HEK293T (cell line): ENCODE results near the gene SLC10A1.

Experiments
- CTCF ChIA-PET: fragments of 350-600 bp; formaldehyde crosslinking; extraction: SDS; loops from one replicate; lab custom pipeline; 2021; ENCODE audit warnings: antibody characterized with exemption, inconsistent platforms; lab: Yijun Ruan, JAX
- POLR2A ChIA-PET: fragments of 350-600 bp; formaldehyde crosslinking; extraction: SDS; loops from one replicate; lab custom pipeline; 2020; ENCODE audit warnings: antibody characterized with exemption, inconsistent platforms; lab: Yijun Ruan, JAX
- DNase-seq: peaks from one replicate; pipeline ENCODE4 v3.0.0; 2012; ENCODE audit warnings: mixed read lengths; ENCODE audit errors: extremely low spot score
- ARNT ChIP-seq: fragments of 450-650 bp; IDR thresholded peaks from 2 replicates; pipeline ENCODE4 v1.6.1; 2017; ENCODE audit warnings: mild to moderate bottlenecking
- BHLHE40 ChIP-seq: fragments of 450-650 bp; IDR thresholded peaks from 2 replicates; pipeline ENCODE4 v1.6.1; 2016; ENCODE audit warnings: mild to moderate bottlenecking, moderate library complexity, borderline replicate concordance
- CTBP1 ChIP-seq: fragments of 450-650 bp; IDR thresholded peaks from 2 replicates; pipeline ENCODE4 v1.6.1; 2016; ENCODE audit warnings: borderline replicate concordance
- ELF4 ChIP-seq: fragments of 450-650 bp; IDR thresholded peaks from 2 replicates; pipeline ENCODE4 v1.6.1; 2017; ENCODE audit warnings: antibody characterized with exemption
- FOXA1 ChIP-seq: fragments of 450-650 bp; IDR thresholded peaks from 2 replicates; pipeline ENCODE4 v1.6.1; 2016; ENCODE audit warnings: mild to moderate bottlenecking
- FOXK2 ChIP-seq: fragments of 450-650 bp; IDR thresholded peaks from 2 replicates; pipeline ENCODE4 v1.6.1; 2016; ENCODE audit warnings: mild to moderate bottlenecking
- FOXM1 ChIP-seq: fragments of 450-650 bp; IDR thresholded peaks from 2 replicates; pipeline ENCODE4 v1.6.1; 2017; ENCODE audit warnings: mild to moderate bottlenecking, borderline replicate concordance
- HDGF ChIP-seq: fragments of 450-650 bp; IDR thresholded peaks from 2 replicates; pipeline ENCODE4 v1.6.1; 2017; ENCODE audit warnings: antibody characterized with exemption, borderline replicate concordance
- L3MBTL2 ChIP-seq: fragments of 450-650 bp; conservative IDR thresholded peaks from 2 replicates; pipeline ENCODE4 v1.6.1; 2016; ENCODE audit warnings: mild to moderate bottlenecking
- LEF1 ChIP-seq: fragments of 450-650 bp; IDR thresholded peaks from 2 replicates; pipeline ENCODE4 v1.6.1; 2017; ENCODE audit warnings: mild to moderate bottlenecking, borderline replicate concordance
- NFRKB ChIP-seq: fragments of 450-650 bp; IDR thresholded peaks from 2 replicates; pipeline ENCODE4 v1.6.1; 2016; ENCODE audit warnings: mild to moderate bottlenecking, moderate library complexity
- SP1 ChIP-seq: fragments of 450-650 bp; IDR thresholded peaks from 2 replicates; pipeline ENCODE4 v1.6.1; 2017
- SUZ12 ChIP-seq: fragments of 450-650 bp; IDR thresholded peaks from 2 replicates; pipeline ENCODE4 v1.6.1; 2016; ENCODE audit warnings: mild to moderate bottlenecking
- TARDBP ChIP-seq: fragments of 450-650 bp; IDR thresholded peaks from 2 replicates; pipeline ENCODE4 v1.6.1; 2016
- ZNF384 ChIP-seq: fragments of 450-650 bp; IDR thresholded peaks from 2 replicates; pipeline ENCODE4 v1.6.1; 2016
- TF ChIP-seq, protein P1 (sequence below): fragments of 450-650 bp; IDR thresholded peaks from 2 replicates; pipeline ENCODE4 v1.6.1; 2016

The SLC10A1 gene

DNA sequence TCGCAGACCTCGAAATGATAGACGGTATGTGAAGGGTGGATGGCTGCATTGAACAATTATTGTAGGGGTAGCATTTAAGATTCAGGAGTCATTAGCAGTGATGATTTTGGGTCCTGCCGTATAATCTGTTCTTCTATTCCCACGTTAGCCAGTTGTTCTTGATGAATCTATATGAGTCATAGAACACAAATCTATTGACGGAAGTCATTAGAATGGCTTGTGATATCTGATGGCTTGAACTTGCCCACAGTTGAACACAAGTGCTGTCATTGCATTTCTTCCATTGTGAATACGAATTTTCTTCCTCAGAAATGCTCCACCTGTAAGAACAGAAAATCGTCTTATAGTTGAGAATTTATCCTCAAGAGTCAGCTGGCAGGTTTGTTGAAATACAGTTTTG, 28.2 kb downstream of the SLC10A1 start:
- DNase-seq, result no peak
- ChIA-PET POLR2A (no interaction called here), CTCF (interaction anchor here (0.6 kb wide), 1 partner anchor 38 kb away, joined by 8 read pairs; no protein-coding TSS in a partner anchor)
- TF ChIP-seq, protein P1, sequence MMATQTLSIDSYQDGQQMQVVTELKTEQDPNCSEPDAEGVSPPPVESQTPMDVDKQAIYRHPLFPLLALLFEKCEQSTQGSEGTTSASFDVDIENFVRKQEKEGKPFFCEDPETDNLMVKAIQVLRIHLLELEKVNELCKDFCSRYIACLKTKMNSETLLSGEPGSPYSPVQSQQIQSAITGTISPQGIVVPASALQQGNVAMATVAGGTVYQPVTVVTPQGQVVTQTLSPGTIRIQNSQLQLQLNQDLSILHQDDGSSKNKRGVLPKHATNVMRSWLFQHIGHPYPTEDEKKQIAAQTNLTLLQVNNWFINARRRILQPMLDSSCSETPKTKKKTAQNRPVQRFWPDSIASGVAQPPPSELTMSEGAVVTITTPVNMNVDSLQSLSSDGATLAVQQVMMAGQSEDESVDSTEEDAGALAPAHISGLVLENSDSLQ, result no peak

DNA sequence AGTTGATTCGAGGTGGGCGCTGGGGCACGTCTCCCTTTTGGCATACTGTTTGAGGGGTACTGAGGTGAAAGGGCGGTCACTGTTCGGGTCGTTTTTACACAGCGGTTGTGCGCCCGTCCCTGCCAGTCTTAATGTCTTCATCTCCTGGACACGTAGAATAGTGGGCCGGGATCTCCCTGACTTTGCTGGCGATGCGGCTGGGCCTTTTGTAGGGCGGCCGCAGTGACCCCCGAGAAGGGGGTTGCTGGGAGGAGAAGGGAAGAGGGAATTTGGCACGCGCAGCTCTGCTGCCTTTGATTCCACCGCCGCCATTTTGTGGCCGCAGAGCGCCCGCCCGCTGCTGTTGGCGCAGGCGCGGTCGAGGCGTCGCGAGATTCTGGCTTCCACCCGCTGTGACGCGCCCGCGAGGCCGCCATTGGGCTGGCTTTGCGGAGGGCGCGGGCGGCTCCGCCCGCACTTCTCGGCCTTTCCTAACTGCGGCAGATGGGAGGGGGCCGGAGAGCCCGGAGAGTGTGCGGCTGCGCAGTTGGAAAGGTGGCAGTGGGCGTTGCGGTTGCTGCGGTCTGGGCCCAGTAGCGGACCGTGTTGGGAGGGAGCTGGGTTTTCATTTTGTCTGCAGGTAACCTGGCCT, 29.6 kb downstream of the SLC10A1 start:
- peak; percentile 93 for DNase-seq
- ChIA-PET CTCF (no interaction called here), POLR2A (interaction anchor here (0.8 to 2.5 kb wide), 18 partner anchors 10 to 654 kb away, joined by 3 to 23 read pairs (median 4); partner anchors contain the start of genes ERH, SLC39A9 and SUSD6)
- TF ChIP-seq NFRKB, result 0 out of 2 replicates have a peak, but pooled peaks have one; percentile 53
- no peak for TF ChIP-seq BHLHE40
- TF ChIP-seq ELF4, result peak; percentile 5; the same call in 1 of the 2 replicates
- TF ChIP-seq, protein P1, result no peak
- no peak for TF ChIP-seq ZNF384
- no peak for TF ChIP-seq TARDBP
- TF ChIP-seq HDGF, result no peak
- no peak for TF ChIP-seq LEF1
- no peak for TF ChIP-seq L3MBTL2
- no peak for TF ChIP-seq SP1
- no peak for TF ChIP-seq CTBP1
- no peak for TF ChIP-seq SUZ12
- no peak for TF ChIP-seq FOXM1
- no peak for TF ChIP-seq FOXK2
- TF ChIP-seq FOXA1, result no peak
- no peak for TF ChIP-seq ARNT

DNA sequence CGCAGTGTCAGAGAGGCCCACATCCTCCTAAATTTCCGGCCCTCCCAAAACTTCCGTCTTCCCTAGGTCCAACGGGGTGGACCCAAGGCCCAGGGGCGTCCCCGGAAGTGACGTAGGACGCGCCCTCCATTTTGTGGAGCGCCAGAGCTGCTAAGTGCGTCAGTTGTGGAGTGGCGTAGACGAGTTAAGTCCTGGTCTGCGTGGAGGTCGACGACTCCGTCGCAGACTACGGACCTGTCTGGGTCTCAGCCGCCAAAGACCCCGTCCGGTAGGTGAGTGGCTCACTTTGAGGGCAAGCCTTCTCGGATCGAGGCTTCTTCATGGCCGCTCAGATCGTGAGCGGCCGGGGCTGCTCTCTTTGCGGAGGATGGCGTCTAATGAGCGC, 30.1 kb downstream of the SLC10A1 start, which contains the start of gene SRSF5:
SRSF5 (plus strand) TSS at position 159 of the 385 bp plus-strand sequence. CDS start 1,015 bp downstream, outside the sequence.
- TF ChIP-seq CTBP1 (no peak), NFRKB (no peak), ELF4 (peak; percentile 84)
- TF ChIP-seq, protein P1, result 0 out of 2 replicates have a peak, but pooled peaks have one; percentile 26
- peak; percentile 93 for DNase-seq
- ChIA-PET POLR2A (interaction anchor here (0.6 to 2.5 kb wide), 25 partner anchors 9 to 655 kb away, joined by 3 to 23 read pairs (median 4); partner anchors contain the start of genes ERH, SLC10A1, SLC39A9 and SUSD6), CTCF (no interaction called here)

DNA sequence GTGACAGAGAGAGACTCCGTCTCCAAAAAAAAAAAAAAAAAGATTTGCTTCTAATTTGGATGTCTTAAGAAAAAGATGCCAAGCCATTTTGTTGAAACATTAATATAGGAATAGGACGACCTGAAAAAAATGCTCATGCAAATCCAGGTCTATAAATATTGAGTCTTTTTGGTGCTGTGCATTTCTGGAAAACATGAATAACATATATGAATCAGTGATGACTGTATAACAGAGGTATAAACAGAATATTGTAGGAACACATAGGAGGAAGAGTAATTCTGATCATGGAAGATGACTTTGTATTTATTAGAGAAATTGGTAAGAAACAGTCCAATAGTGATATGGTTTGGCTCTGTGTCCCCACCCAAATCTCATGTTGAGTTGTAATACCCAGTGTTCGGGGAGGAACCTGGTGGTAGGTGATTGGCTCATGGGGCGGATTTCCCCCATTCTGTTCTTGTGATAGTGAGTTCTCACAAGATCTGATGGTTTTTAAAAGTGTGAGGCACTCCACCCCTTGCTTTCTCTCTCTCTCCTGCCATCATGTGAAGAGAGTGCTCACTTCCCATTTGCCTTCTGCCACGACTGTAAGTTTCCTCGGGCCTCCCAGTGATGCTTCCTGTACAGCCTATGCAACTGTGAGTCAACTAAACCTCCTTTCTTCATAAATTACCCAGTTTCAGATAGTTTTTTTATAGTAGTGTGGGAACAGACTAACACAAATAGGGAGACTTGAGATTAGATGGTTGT, 33.1 kb downstream of the SLC10A1 start:
- ChIA-PET POLR2A (no interaction called here), CTCF (no interaction called here)
- no peak for DNase-seq
- TF ChIP-seq ZNF384 (no peak), FOXK2 (no peak), CTBP1 (no peak), SP1 (no peak), FOXM1 (no peak), ELF4 (no peak), L3MBTL2 (no peak), ARNT (no peak), HDGF (no peak), FOXA1 (no peak), SUZ12 (no peak), NFRKB (no peak), LEF1 (no peak), BHLHE40 (no peak), TARDBP (no peak)
- TF ChIP-seq, protein P1, result no peak

DNA sequence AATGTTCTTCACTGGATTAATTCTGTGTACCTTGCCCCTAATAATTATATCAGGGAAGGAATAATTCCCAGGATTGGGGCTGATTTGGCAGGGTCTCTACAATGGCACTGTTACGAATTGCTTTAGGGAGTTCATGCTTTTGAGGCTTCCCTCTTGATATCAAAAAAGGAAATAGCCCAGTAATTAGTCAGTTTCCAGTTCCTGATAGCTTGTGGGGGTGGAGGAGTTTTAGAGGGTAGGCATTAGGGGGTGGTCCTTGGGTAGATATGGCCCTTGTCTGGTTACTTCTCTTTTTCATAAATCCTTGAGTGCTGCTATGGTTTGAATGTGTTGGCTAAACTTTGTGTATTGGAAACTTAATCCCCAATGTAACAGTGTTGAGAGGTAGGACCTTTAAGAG, 36.2 kb downstream of the SLC10A1 start:
- TF ChIP-seq TARDBP (no peak), L3MBTL2 (no peak), BHLHE40 (no peak), LEF1 (no peak), FOXK2 (no peak), SP1 (no peak), HDGF (no peak)
- CTCF ChIA-PET, result no interaction called here
- no peak for DNase-seq
- POLR2A ChIA-PET, result interaction anchor here (0.6 kb wide), 2 partner anchors 11 to 22 kb away, joined by 3 to 4 read pairs; no protein-coding TSS in a partner anchor
